ENCODE data around the gene KCNJ9. TPM values are rescaled to one million over a fixed set of nuclear protein-coding genes. Genes with fewer than 3 reads are reported as not detected.

Gene KCNJ9
- total and polyA plus RNA-seq, 2 donors (not counting 3 experiments of a cell fraction or from before 2014, with no cell fraction given) = not detected

DNA sequence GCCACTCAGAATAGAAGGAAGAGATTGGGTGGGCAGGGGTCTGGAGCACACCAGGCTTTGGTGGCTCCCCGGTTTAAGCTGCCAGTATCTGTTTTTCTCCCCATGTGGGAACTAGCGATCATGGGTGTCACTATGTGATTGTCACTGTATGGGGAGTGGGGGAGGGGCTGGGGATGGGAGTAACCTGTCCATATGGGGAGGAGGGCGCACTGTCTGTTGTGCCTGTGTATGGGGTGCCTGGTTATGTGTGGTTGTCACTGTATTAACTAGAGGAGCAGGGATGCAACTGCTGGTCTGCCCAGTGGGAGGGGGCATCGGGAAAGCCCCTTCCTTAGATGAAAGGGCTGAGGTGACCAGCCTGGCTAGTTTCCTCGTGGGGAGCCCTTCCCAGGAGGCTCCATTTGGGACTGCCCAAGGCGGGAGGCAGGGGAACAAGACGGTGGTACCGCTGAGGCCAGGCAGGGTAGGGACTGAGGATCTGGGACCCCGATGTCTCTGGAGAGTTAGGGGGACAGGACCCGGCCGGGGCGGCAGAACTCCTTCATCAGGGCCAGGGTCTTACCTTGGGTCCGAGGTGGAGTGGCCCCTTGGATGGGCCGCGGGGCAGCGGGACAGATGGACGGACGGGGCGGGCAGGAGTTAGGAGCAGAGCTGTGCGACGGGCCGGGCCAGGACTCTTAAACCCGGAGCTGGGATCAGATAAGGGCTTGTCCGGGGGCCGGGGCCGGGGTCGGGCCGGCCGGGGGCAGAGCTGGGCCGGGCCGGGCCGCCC, 11.7 kb upstream of the KCNJ9 start, which contains the start of gene KCNJ10:
Gene KCNJ10, minus strand, starts transcription at position 701 of the 772 bp plus-strand sequence. CDS start 27,628 bp downstream, outside the sequence.
- H3K4me1 ChIP-seq (ENCODE audit: control insufficient read depth, extremely low read depth, insufficient read depth, low read length) = peaks cover 7% of the 10 kb centered on the region

More for the DNA sequence above, 11.7 kb upstream of the KCNJ9 start, which contains the start of gene KCNJ10:
- no peak for DNase-seq (ENCODE audit: low read depth, low spot score)
- no peak for TF ChIP-seq POLR2A (IDR thresholded peaks at IDR 0.05; ENCODE audit: low read depth, low read length)
- TF ChIP-seq, protein P1, sequence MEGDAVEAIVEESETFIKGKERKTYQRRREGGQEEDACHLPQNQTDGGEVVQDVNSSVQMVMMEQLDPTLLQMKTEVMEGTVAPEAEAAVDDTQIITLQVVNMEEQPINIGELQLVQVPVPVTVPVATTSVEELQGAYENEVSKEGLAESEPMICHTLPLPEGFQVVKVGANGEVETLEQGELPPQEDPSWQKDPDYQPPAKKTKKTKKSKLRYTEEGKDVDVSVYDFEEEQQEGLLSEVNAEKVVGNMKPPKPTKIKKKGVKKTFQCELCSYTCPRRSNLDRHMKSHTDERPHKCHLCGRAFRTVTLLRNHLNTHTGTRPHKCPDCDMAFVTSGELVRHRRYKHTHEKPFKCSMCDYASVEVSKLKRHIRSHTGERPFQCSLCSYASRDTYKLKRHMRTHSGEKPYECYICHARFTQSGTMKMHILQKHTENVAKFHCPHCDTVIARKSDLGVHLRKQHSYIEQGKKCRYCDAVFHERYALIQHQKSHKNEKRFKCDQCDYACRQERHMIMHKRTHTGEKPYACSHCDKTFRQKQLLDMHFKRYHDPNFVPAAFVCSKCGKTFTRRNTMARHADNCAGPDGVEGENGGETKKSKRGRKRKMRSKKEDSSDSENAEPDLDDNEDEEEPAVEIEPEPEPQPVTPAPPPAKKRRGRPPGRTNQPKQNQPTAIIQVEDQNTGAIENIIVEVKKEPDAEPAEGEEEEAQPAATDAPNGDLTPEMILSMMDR (IDR thresholded peaks at IDR 0.05; ENCODE audit: extremely low read depth in 1 of 2, insufficient read depth in 1 of 2, low read depth in 1 of 2, low read length in 2 of 2) = no peak
- ChIA-PET CTCF (interaction anchor here (0.8 to 5.8 kb wide), 6 partner anchors 9 to 62 kb away, joined by 3 to 37 read pairs (median 6); partner anchors contain the start of gene IGSF8), POLR2A (no interaction called here)
- peak within 1 kb of the TSS; percentile 31 to 69 (median 45) for H3K4me3 ChIP-seq (replicated peaks in 1 of 3; ENCODE audit: insufficient read depth in 1 of 3, low read depth in 1 of 3, low read length in 3 of 3)
- peaks cover 23 to 27% of the 10 kb centered on the region in 2 experiments for H3K27me3 ChIP-seq (ENCODE audit: control insufficient read depth in 2 of 2, insufficient read depth in 2 of 2, low read length in 2 of 2)
- dilution Hi-C loops (cut with MboI; ENCODE audit: extremely low pct_ligation_motif_present, low sequenced_read_pairs) = no loop called here
- H3K9me3 ChIP-seq (replicated peaks; ENCODE audit: control insufficient read depth, insufficient read depth, low read length) = no peaks in the 10 kb centered on the region
- H4K20me1 ChIP-seq (replicated peaks; ENCODE audit: control insufficient read depth, extremely low read depth, insufficient read depth, low read length) = no peaks in the 10 kb centered on the region
- no TSS peak for BruUV-seq (replicated peaks)
- H3K27ac ChIP-seq (ENCODE audit: insufficient read depth, low read depth, low read length) = no peak within 1 kb of the TSS
- no peaks in the 10 kb centered on the region for H3K79me2 ChIP-seq (ENCODE audit: control insufficient read depth, insufficient read depth, low read length)
- H3K4me2 ChIP-seq (ENCODE audit: insufficient read depth, low read length) = peak within 1 kb of the TSS; percentile 78
- no peak within 1 kb of the TSS for H3K9ac ChIP-seq (replicated peaks; ENCODE audit: extremely low read depth, insufficient read depth, low read length)
- intact Hi-C loops (cut with micrococcal nuclease) = no loop called here
- FAIRE-seq = no peak
- no peaks in the 10 kb centered on the region for H3K9me1 ChIP-seq (replicated peaks; ENCODE audit: control insufficient read depth, extremely low read depth, insufficient read depth, low read length)
- no peaks in the 10 kb centered on the region for H3K36me3 ChIP-seq (ENCODE audit: control insufficient read depth in 2 of 2, extremely low read depth in 1 of 2, insufficient read depth in 2 of 2, low read length in 2 of 2)
- peak within 1 kb of the TSS; percentile 99 for H2AFZ ChIP-seq (ENCODE audit: low read depth, low read length)
